H1 (cell line): ENCODE measurements around the gene TFAP2B.

Experiments
- CHD1 ChIP-seq: IDR thresholded peaks from 2 replicates; pipeline ENCODE4 v1.6.1; 2012; ENCODE audit warnings: low read depth, low read length, improper control_type of control experiment
- CTCF ChIP-seq, 3 experiments: IDR thresholded peaks; 1 replicate in 2 of 3; 2 replicates in 1 of 3; pipeline versions ENCODE4 v1.5.1 to v1.6.1; 2011; ENCODE audit warnings: low read length in 3 of 3, mild to moderate bottlenecking in 3 of 3, inconsistent platforms in 2 of 3, low read depth in 1 of 3, moderate library complexity in 1 of 3; ENCODE audit not compliant: insufficient read depth in 1 of 3; ENCODE audit errors: control extremely low read depth in 1 of 3
- KDM5A ChIP-seq: fragments of 200-600 bp; IDR thresholded peaks from 2 replicates; pipeline ENCODE4 v1.7.1; 2012; ENCODE audit warnings: mild to moderate bottlenecking, low read length, inconsistent platforms, mixed read lengths
- NANOG ChIP-seq: IDR thresholded peaks from 2 replicates; pipeline ENCODE4 v1.6.1; 2011; ENCODE audit warnings: low read length, low read depth, mild to moderate bottlenecking, inconsistent platforms; ENCODE audit not compliant: insufficient read depth, poor library complexity, severe bottlenecking
- POLR2A ChIP-seq, 2 experiments: IDR thresholded peaks; 1 replicate in 1 of 2; 2 replicates in 1 of 2; pipeline ENCODE4 v1.6.1; 2011; ENCODE audit warnings: low read depth in 2 of 2, low read length in 2 of 2, mild to moderate bottlenecking in 2 of 2; ENCODE audit errors: control extremely low read depth in 1 of 2
- RAD21 ChIP-seq, 2 experiments: IDR thresholded peaks in 1 of 2; conservative IDR thresholded peaks in 1 of 2; 2 replicates each; pipeline ENCODE4 v1.6.1; 2011; ENCODE audit warnings: low read depth in 2 of 2, low read length in 2 of 2, improper control_type of control experiment in 1 of 2, inconsistent platforms in 1 of 2, mild to moderate bottlenecking in 1 of 2, moderate library complexity in 1 of 2
- RNF2 ChIP-seq: fragments of 200-900, 300-1000 bp; sonication (generic); IDR thresholded peaks from 2 replicates; pipeline ENCODE4 v1.7.1; 2016; ENCODE audit warnings: borderline replicate concordance, low read depth, mild to moderate bottlenecking, antibody characterized with exemption, low read length; ENCODE audit not compliant: poor library complexity, severe bottlenecking; ENCODE audit errors: missing control alignments
- SAP30 ChIP-seq: fragments of 300-600 bp; sonication (generic); IDR thresholded peaks from 2 replicates; pipeline ENCODE4 v1.7.1; 2012; ENCODE audit warnings: low read length, moderate library complexity, mild to moderate bottlenecking, inconsistent platforms; ENCODE audit not compliant: insufficient read depth, insufficient replicate concordance
- SP1 ChIP-seq: IDR thresholded peaks from 2 replicates; pipeline ENCODE4 v1.6.1; 2011; ENCODE audit warnings: low read depth, low read length
- TAF1 ChIP-seq: IDR thresholded peaks from 2 replicates; pipeline ENCODE4 v1.6.1; 2011; ENCODE audit warnings: mild to moderate bottlenecking, low read depth, low read length
- ZNF274 ChIP-seq: IDR thresholded peaks from 2 replicates; pipeline ENCODE4 v1.7.0; 2012; ENCODE audit warnings: low read length, borderline replicate concordance; ENCODE audit errors: extremely low read depth

DNA sequence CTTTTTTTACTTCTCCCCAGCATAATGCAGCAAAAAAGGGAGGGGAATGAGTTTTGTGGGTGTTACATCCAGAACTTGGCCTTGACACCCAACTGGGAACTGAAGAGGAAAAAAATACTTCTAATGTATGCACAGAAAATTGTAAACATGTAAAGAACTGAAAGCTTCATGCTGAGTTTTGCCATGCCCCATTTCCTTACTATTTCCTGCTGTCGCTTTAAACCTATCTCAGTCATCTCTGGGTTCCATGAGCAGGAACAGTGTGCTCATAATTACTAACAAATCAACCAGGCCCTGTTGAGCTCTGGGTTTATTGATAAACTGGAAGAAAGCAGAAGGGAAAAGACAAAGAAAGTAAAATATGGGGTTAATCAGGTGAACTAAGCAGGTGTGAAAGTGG, 14.2 kb downstream of the TFAP2B start:
- no peak for TF ChIP-seq TAF1
- TF ChIP-seq SP1: no peak
- no peak for TF ChIP-seq SAP30
- TF ChIP-seq CTCF (IDR thresholded peaks at IDR 0.05; ENCODE audit: control extremely low read depth in 1 of 3, insufficient read depth in 1 of 3, low read depth in 1 of 3, low read length in 3 of 3): no peak
- TF ChIP-seq POLR2A (IDR thresholded peaks at IDR 0.05; ENCODE audit: control extremely low read depth in 1 of 2, low read depth in 2 of 2, low read length in 2 of 2): no peak
- no peak for TF ChIP-seq CHD1
- TF ChIP-seq ZNF274: no peak
- no peak for TF ChIP-seq KDM5A
- no peak for TF ChIP-seq NANOG
- TF ChIP-seq RNF2: no peak
- TF ChIP-seq RAD21 (IDR thresholded peaks at IDR 0.05 in 1 of 2, conservative IDR thresholded peaks at IDR 0.05 in 1 of 2; ENCODE audit: low read depth in 2 of 2, low read length in 2 of 2): no peak
